ENCODE results near the gene CBX1.

GRCh38 chr17:48131216-48131824 is 30.0 kb upstream of the CBX1 start:
- TF ChIP-seq CTCF (IDR thresholded peaks at IDR 0.05; ENCODE audit: low read depth, low read length, poor library complexity, severe bottlenecking) = peak; percentile 76
- no peak for TF ChIP-seq EZH2phosphoT487 (IDR thresholded peaks at IDR 0.05; ENCODE audit: borderline replicate concordance, low read length)

All from DOHH2 (cell line).